K562 (cell line): Measurements from ENCODE around the gene NTPCR. TPM values are rescaled to one million over a fixed set of nuclear protein-coding genes. Genes with fewer than 3 reads are reported as not detected.

Experiments used
- ATAC-seq: fragments of 200-7000 bp; cut with Tn5 transposase; 3 replicates; pipeline ENCODE4 v1.9.1; 2020; ENCODE audit warnings: moderate library complexity
- BruUV-seq: library from RNA; stranded (reverse); fragments of 400-500 nt; replicated peaks from 2 replicates; lab custom pipeline; 2021; lab: Mats Ljungman, UMichigan
- CTCF ChIA-PET: fragments of 300-600 bp; formaldehyde crosslinking; extraction: SDS; loops from one replicate; lab custom pipeline; 2021; ENCODE audit warnings: low intra/inter-chr PET ratio; lab: Yijun Ruan, JAX
- POLR2A ChIA-PET: fragments of 300-600, 350-650 bp; sonication (Branson Sonifier 250); formaldehyde crosslinking; extraction: SDS; loops from one replicate; lab custom pipeline; 2021; ENCODE audit warnings: antibody characterized with exemption, inconsistent platforms; lab: Yijun Ruan, JAX
- DNase-seq, 4 experiments: peaks; one replicate each; pipeline versions ENCODE4 v3.0.0 to v3.0.0-alpha.2; 2011 to 2018; ENCODE audit warnings: low spot score in 3 of 4, mixed read lengths in 3 of 4; ENCODE audit errors: extremely low read depth in 1 of 4
- FAIRE-seq: peaks from 2 replicates; lab custom pipeline; 2011; peaks lifted over from hg19 to GRCh38; lab: Jason Lieb, UNC
- H2AFZ ChIP-seq: 2 replicates; pipeline ENCODE4 v1.6.0; 2011; ENCODE audit warnings: low read depth, low read length, control low read depth, inconsistent platforms
- H3K27ac ChIP-seq: fragments of 200-600 bp; 3 replicates; pipeline ENCODE4 v1.8.0; 2011; ENCODE audit warnings: low read depth, mild to moderate bottlenecking, control low read depth, inconsistent platforms, low read length, moderate library complexity, mixed read lengths; ENCODE audit errors: extremely low read depth
- H3K27me3 ChIP-seq, 2 experiments: fragments of 300-600 bp in 1 of 2; 2 replicates in 1 of 2; 3 replicates in 1 of 2; pipeline versions ENCODE4 v1.6.0 to v1.8.0; 2011; ENCODE audit warnings: inconsistent platforms in 2 of 2, low read length in 2 of 2, mild to moderate bottlenecking in 1 of 2, mixed read lengths in 1 of 2, moderate library complexity in 1 of 2; ENCODE audit not compliant: control insufficient read depth in 2 of 2, insufficient read depth in 2 of 2
- H3K36me3 ChIP-seq: fragments of 300-600 bp; 3 replicates; pipeline ENCODE4 v1.8.0; 2011; ENCODE audit warnings: mild to moderate bottlenecking, low read length, inconsistent platforms; ENCODE audit not compliant: control insufficient read depth, insufficient read depth
- H3K4me1 ChIP-seq, 2 experiments: fragments of 200-600 bp in 1 of 2; replicated peaks in 1 of 2; 2 replicates in 1 of 2; 3 replicates in 1 of 2; pipeline versions ENCODE4 v1.5.1 to v1.8.0; 2011; ENCODE audit warnings: inconsistent platforms in 2 of 2, low read length in 2 of 2, mild to moderate bottlenecking in 1 of 2, mixed read lengths in 1 of 2, moderate library complexity in 1 of 2; ENCODE audit not compliant: control insufficient read depth in 2 of 2, insufficient read depth in 2 of 2
- H3K4me2 ChIP-seq: 2 replicates; pipeline ENCODE4 v1.6.1; 2011; ENCODE audit warnings: low read length, control low read depth, inconsistent platforms, mixed read lengths; ENCODE audit not compliant: insufficient read depth
- H3K4me3 ChIP-seq: fragments of 200-600 bp; sonication (generic), shearing (Covaris generic); 2 replicates; pipeline ENCODE4 v1.5.1; 2016; ENCODE audit warnings: control low read depth, inconsistent platforms
- H3K79me2 ChIP-seq: fragments of 200-600 bp; 3 replicates; pipeline ENCODE4 v1.8.0; 2011; ENCODE audit warnings: low read length, inconsistent platforms; ENCODE audit not compliant: control insufficient read depth, insufficient read depth
- H3K9ac ChIP-seq, 2 experiments: 2 replicates each; pipeline versions ENCODE4 v1.6.0 to v1.6.1; 2011; ENCODE audit warnings: low read depth in 2 of 2, low read length in 2 of 2, control low read depth in 1 of 2, inconsistent platforms in 1 of 2, mild to moderate bottlenecking in 1 of 2, mixed read lengths in 1 of 2; ENCODE audit not compliant: insufficient read depth in 1 of 2
- H3K9me1 ChIP-seq: one replicate; pipeline ENCODE4 v1.6.0; 2011; ENCODE audit warnings: inconsistent platforms, mild to moderate bottlenecking, low read length, moderate library complexity; ENCODE audit not compliant: control insufficient read depth, insufficient read depth
- H3K9me3 ChIP-seq: replicated peaks from 2 replicates; pipeline ENCODE4 v1.5.1; 2011; ENCODE audit warnings: low read depth, low read length, inconsistent platforms; ENCODE audit not compliant: control insufficient read depth, insufficient read depth
- H4K20me1 ChIP-seq: replicated peaks from 2 replicates; pipeline ENCODE4 v1.6.1; 2011; ENCODE audit warnings: low read length, inconsistent platforms, mixed read lengths; ENCODE audit not compliant: control insufficient read depth, insufficient read depth
- CTBP1 ChIP-seq: fragments of 450-650 bp; IDR thresholded peaks from 2 replicates; pipeline ENCODE4 v1.6.1; 2016; ENCODE audit warnings: borderline replicate concordance
- ETS2 ChIP-seq: IDR thresholded peaks from 2 replicates; pipeline ENCODE4 v1.6.1; 2016; ENCODE audit warnings: borderline replicate concordance, missing genetic modification characterization, mild to moderate bottlenecking, moderate library complexity, missing compliant biosample characterization; ENCODE audit not compliant: poor library complexity, severe bottlenecking
- FOXJ2 ChIP-seq: fragments of 200-800 bp; sonication (Bioruptor generic); IDR thresholded peaks from 2 replicates; pipeline ENCODE4 v1.6.1; 2016; ENCODE audit warnings: missing genetic modification characterization, missing compliant biosample characterization
- FOXM1 ChIP-seq, 2 experiments: fragments of 450-650 bp in 1 of 2; sonication (generic) in 1 of 2; formaldehyde crosslinking in 1 of 2; IDR thresholded peaks; 2 replicates each; pipeline versions ENCODE4 v1.6.1 to v1.9.0; 2017 to 2022; ENCODE audit warnings: low read depth in 2 of 2, mild to moderate bottlenecking in 2 of 2, missing genetic modification reagents in 1 of 2, moderate library complexity in 1 of 2
- MCM3 ChIP-seq: fragments of 450-650 bp; IDR thresholded peaks from 2 replicates; pipeline ENCODE4 v1.6.1; 2016
- MCM5 ChIP-seq: fragments of 450-650 bp; IDR thresholded peaks from 2 replicates; pipeline ENCODE4 v1.6.1; 2016; ENCODE audit warnings: low read depth
- MED1 ChIP-seq: sonication (generic); formaldehyde crosslinking; IDR thresholded peaks from 2 replicates; pipeline ENCODE4 v1.8.1; 2023; ENCODE audit warnings: missing genetic modification reagents, borderline replicate concordance
- MTA2 ChIP-seq: fragments of 450-650 bp; IDR thresholded peaks from 2 replicates; pipeline ENCODE4 v1.6.1; 2016; ENCODE audit warnings: low read depth
- MXI1 ChIP-seq: IDR thresholded peaks from 2 replicates; pipeline ENCODE4 v1.6.1; 2011; ENCODE audit warnings: low read depth, mild to moderate bottlenecking, improper control_type of control experiment, low read length
- POLR2AphosphoS2 ChIP-seq: IDR thresholded peaks from 2 replicates; pipeline ENCODE4 v1.6.1; 2012; ENCODE audit warnings: low read length, improper control_type of control experiment
- POLR2AphosphoS5 ChIP-seq: IDR thresholded peaks from 2 replicates; pipeline ENCODE4 v1.6.1; 2011; ENCODE audit warnings: mild to moderate bottlenecking, low read depth, low read length, moderate library complexity; ENCODE audit not compliant: control insufficient read depth, insufficient read depth
- SP1 ChIP-seq: sonication (generic); formaldehyde crosslinking; IDR thresholded peaks from 2 replicates; pipeline ENCODE4 v1.8.1; 2022; ENCODE audit warnings: mild to moderate bottlenecking, missing genetic modification reagents
- TCF7L2 ChIP-seq: fragments of 150-350 bp; IDR thresholded peaks from 2 replicates; pipeline ENCODE4 v1.6.1; 2016; ENCODE audit warnings: low read depth, mild to moderate bottlenecking, low read length, moderate library complexity
- WGBS: fragments of 100-300 bp; shearing (Covaris generic); methylation state at CpG from one replicate; pipeline ENCODE4 v1.1.6; 2016; ENCODE audit warnings: low coverage, mixed read lengths; ENCODE audit not compliant: insufficient coverage; ENCODE audit errors: missing lambda C conversion rate; 5-methylcytosine and 5-hydroxymethylcytosine counted together
- in situ Hi-C: fragments of 300-500 bp; cut with MboI; formaldehyde crosslinking; loops from 4 replicates; pipeline ENCODE4 v1.15.0; 2018; ENCODE audit warnings: inconsistent platforms, mixed read lengths
- intact Hi-C: fragments of 100-400 bp; cut with micrococcal nuclease; formaldehyde crosslinking; loops from 2 replicates; pipeline ENCODE4 v1.14.2; 2022
- polyA plus RNA-seq, 8 experiments: library from polyadenylated mRNA; depleted of rRNA in 4 of 8; stranded (reverse) in 5 of 8; unstranded in 3 of 8; fragments of >200 nt; fragmentation: Nextera tagmentation in 2 of 8; fragmentation: Illumina TruSeq in 1 of 8; extraction: Ambion mirVana in 2 of 8; extraction: Trizol in 1 of 8; gene quantifications; 2 replicates each; pipeline versions ENCODE4 v1.2.1 to v1.2.3, GENCODE V29; 2011 to 2014; ENCODE audit warnings: inconsistent platforms in 1 of 8, missing spikeins in 1 of 8
- total RNA-seq, 7 experiments: library from RNA; depleted of rRNA in 6 of 7; stranded (reverse); fragments of >200 nt in 6 of 7; fragmentation: Illumina TruSeq in 2 of 7; extraction: Trizol in 2 of 7; gene quantifications; 2 replicates each; pipeline versions ENCODE4 v1.2.1 to v1.2.3, GENCODE V29; 2011 to 2021; ENCODE audit warnings: low replicate concordance in 1 of 7
- TF ChIP-seq, protein P1 (sequence below): fragments of 200-800 bp; sonication (Bioruptor generic); IDR thresholded peaks from 2 replicates; pipeline ENCODE4 v1.6.1; 2017; ENCODE audit warnings: missing genetic modification characterization, missing compliant biosample characterization
- TF ChIP-seq, protein P2 (sequence below), 2 experiments: fragments of 450-650 bp in 1 of 2; IDR thresholded peaks; 2 replicates each; pipeline ENCODE4 v1.6.1; 2011 to 2017; ENCODE audit warnings: low read depth in 2 of 2, antibody characterized with exemption in 1 of 2, borderline replicate concordance in 1 of 2, low read length in 1 of 2, mild to moderate bottlenecking in 1 of 2, mixed read lengths in 1 of 2; ENCODE audit not compliant: control insufficient read depth in 1 of 2

Gene NTPCR
- total and polyA plus RNA-seq, 9 of the 15 experiments (the other 6 are each of a cell fraction or from before 2014, with no cell fraction given), result 19.3 to 105 (median 48.8) TPM

DNA sequence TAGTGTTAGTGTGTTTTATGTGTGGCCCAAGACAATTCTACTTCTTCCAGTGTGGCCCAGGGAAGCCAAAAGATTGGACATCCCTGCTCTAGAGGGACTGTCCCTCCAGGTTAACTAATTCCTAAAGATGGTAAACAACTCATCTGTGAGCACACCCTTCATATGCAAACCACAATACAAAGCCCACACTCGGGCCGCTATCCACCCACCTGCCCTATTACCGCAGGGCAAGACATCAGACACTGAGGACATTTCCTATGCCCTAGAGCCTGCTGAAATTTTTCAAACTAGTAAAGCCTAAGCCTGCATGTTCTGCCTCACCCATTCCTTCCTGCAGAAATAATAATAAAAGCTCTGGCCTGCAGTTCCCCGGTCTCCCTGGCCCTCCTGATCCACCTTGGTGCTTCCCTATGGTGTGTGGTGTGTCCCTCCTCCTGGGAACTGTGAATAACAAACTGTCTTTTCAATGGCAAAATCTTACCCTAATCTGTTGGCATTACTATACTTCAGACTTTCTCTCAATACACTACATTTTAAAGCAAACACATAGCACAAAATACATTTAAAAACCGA lies 39.3 kb upstream of the NTPCR start:
- FAIRE-seq, result no peak
- BruUV-seq, result no TSS peak
- no peak overlapping the region for H3K4me2 ChIP-seq
- WGBS, result 4% methylated on average over 5 of the region's 5 CpGs
- no peaks in the 10 kb centered on the region for H4K20me1 ChIP-seq
- no peaks in the 10 kb centered on the region for H3K4me1 ChIP-seq
- no peaks in the 10 kb centered on the region for H3K9me1 ChIP-seq
- ChIA-PET POLR2A (no interaction called here), CTCF (no interaction called here)
- ATAC-seq, result no peak
- H3K79me2 ChIP-seq, result no peaks in the 10 kb centered on the region
- H3K36me3 ChIP-seq, result no peaks in the 10 kb centered on the region
- no peak overlapping the region for H2AFZ ChIP-seq
- no peak overlapping the region for H3K9ac ChIP-seq
- intact Hi-C loops (no loop called here), in situ Hi-C loops (no loop called here)
- no peaks in the 10 kb centered on the region for H3K9me3 ChIP-seq
- DNase-seq, result no peak
- peaks cover 3 to 14% of the 10 kb centered on the region in 2 experiments; a peak in 3 of 5 replicates for H3K27me3 ChIP-seq
- H3K4me3 ChIP-seq, result no peak overlapping the region
- no peak overlapping the region for H3K27ac ChIP-seq
- TF ChIP-seq MTA2 (no peak), POLR2AphosphoS2 (no peak), TCF7L2 (no peak), MCM3 (no peak), CTBP1 (no peak), ETS2 (tag) (no peak), POLR2AphosphoS5 (no peak), SP1 (CRISPR knock-in tag) (no peak), MXI1 (no peak), FOXJ2 (tag) (no peak), FOXM1 (IDR thresholded peaks at IDR 0.05; ENCODE audit: low read depth) (no peak), FOXM1 (CRISPR knock-in tag; IDR thresholded peaks at IDR 0.05; ENCODE audit: low read depth) (no peak), MCM5 (no peak), MED1 (CRISPR knock-in tag) (no peak)
- TF ChIP-seq, protein P1, sequence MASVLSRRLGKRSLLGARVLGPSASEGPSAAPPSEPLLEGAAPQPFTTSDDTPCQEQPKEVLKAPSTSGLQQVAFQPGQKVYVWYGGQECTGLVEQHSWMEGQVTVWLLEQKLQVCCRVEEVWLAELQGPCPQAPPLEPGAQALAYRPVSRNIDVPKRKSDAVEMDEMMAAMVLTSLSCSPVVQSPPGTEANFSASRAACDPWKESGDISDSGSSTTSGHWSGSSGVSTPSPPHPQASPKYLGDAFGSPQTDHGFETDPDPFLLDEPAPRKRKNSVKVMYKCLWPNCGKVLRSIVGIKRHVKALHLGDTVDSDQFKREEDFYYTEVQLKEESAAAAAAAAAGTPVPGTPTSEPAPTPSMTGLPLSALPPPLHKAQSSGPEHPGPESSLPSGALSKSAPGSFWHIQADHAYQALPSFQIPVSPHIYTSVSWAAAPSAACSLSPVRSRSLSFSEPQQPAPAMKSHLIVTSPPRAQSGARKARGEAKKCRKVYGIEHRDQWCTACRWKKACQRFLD (CRISPR knock-in tag), result no peak
- TF ChIP-seq, protein P2, sequence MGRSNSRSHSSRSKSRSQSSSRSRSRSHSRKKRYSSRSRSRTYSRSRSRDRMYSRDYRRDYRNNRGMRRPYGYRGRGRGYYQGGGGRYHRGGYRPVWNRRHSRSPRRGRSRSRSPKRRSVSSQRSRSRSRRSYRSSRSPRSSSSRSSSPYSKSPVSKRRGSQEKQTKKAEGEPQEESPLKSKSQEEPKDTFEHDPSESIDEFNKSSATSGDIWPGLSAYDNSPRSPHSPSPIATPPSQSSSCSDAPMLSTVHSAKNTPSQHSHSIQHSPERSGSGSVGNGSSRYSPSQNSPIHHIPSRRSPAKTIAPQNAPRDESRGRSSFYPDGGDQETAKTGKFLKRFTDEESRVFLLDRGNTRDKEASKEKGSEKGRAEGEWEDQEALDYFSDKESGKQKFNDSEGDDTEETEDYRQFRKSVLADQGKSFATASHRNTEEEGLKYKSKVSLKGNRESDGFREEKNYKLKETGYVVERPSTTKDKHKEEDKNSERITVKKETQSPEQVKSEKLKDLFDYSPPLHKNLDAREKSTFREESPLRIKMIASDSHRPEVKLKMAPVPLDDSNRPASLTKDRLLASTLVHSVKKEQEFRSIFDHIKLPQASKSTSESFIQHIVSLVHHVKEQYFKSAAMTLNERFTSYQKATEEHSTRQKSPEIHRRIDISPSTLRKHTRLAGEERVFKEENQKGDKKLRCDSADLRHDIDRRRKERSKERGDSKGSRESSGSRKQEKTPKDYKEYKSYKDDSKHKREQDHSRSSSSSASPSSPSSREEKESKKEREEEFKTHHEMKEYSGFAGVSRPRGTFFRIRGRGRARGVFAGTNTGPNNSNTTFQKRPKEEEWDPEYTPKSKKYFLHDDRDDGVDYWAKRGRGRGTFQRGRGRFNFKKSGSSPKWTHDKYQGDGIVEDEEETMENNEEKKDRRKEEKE (IDR thresholded peaks at IDR 0.05; ENCODE audit: borderline replicate concordance in 1 of 2, control insufficient read depth in 1 of 2, low read depth in 2 of 2, low read length in 1 of 2), result no peak
